IPS-18c (cell line): ENCODE results near the gene MYLK.

Experiments used
- H3K4me3 ChIP-seq: 2 replicates; pipeline ENCODE4 v1.7.0; 2013; ENCODE audit warnings: low read depth, mild to moderate bottlenecking, low read length, moderate library complexity; ENCODE audit not compliant: insufficient read depth
- H3K9me3 ChIP-seq: one replicate; pipeline ENCODE4 v1.6.1; 2013; ENCODE audit warnings: mild to moderate bottlenecking, low read length, moderate library complexity; ENCODE audit not compliant: control insufficient read depth, insufficient read depth

MYLK gene

DNA sequence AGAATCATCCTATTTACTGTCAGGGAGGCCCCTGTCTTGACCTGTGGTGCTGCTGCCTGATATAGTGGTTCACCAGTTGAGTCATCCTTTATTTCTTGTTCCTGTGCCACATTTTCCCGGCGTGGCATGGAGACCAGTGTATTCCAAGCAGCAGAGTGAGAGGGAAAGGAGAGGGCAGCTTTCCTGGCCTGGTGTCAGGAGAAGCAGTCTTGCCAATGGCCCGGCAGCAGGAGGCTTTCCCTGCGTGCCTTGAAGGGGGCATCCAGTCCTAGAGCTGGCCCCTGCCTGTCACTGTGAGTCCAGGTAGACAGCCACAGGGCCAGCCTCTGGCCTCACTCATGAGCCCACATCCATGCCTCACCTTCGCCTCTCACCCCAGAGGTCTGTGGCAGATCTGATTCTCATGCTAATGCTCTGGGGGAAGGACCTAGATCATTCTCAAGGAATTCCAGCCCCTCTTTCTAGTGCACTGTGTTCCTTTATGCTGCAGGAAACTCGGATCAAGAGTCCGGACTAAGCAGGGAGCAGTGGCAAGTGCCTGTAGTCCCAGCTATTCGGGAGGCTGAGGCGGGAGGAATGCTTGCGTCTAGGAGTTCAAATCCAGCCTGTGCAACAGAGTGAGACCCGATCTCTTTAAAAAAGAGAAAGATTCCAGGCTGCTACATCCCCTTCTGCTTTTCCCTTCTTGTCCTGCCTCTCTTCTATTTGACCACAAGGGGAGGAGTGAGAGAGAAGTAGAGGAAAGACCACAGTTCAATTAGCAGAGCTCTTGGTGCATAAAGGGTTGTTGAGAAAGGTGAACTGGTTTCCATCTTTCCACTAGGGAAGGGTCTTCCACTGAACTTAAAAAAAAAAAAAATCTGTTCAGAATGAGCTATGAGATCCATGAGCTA lies 232.4 kb downstream of the MYLK start:
- Histone ChIP-seq H3K9me3 (no peaks in the 10 kb centered on the region), H3K4me3 (no peak overlapping the region)

DNA sequence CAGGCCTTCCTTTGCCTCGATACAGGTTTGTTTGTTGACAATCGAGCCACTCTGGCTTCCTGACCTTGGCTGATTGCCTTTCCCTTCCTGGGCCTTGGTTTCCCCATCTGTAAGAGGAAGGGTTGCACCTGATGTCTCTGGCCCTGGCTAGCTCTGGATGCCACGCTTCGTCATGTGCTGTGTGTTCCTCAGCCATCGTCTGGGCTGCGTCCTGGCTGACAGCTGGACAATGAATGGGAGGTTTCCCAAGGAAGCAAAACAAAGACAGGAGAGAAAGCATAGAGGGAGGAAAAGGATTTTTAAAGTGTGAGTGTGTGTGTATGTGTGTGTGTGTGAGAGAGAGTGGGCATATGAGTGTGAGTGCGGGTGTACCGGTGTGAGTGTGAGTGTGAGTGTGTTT lies 234.0 kb downstream of the MYLK start:
- no peak overlapping the region for H3K4me3 ChIP-seq
- H3K9me3 ChIP-seq, result no peaks in the 10 kb centered on the region

DNA sequence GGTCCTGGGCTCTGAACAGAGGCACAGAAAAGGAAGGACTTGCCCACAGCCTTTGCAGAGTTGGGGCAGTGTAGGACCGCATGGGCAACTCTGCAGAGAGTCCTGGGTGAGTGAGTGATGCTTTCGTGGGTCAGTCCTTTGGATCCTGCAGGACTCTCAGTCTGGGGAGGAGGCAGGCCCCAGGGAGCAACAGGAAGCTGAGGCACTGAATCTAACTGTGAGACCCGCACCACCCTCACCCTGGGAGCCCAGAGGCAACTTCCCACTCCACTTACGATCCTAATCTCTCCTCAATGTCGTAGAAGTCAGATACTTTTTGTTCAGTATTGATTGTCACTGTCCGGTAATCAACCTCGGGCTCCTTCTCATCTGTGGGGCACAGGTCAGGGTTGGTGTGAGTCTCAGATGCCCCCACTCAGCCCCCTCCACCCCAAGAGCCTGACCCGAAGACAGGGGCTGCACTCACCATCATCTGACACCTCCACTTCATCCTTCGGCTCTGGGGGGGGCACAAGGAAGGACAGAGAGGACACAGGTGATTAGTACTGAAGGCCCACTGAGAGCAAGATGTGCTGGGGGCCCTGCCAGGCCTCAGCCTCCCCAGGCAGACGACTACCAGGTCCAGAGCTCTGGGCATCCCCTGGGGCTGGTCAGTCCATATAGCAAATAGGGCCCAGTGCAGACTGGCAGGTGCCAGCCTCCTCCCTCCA lies 235.3 kb downstream of the MYLK start:
- Histone ChIP-seq H3K9me3 (no peaks in the 10 kb centered on the region), H3K4me3 (no peak overlapping the region)

DNA sequence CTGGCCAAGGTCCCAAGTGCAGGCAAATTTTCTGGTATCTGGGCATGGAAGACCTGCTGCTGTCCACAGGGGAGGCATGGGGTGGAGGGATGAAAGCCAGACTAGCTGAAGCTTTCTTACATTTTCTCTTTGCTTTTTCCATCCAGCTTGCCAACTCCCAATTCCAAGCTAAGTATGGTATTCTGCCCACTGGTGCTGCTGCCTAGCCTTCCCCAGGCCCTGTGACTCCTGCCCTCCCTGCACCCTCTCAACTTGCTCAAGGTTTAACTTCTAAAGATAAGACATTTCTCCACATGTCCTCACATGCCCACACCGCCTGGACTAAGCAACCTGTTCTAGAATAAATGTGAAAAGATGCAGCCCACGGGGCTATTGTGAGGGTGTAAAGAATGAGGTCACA lies 239.8 kb downstream of the MYLK start:
- Histone ChIP-seq H3K4me3 (no peak overlapping the region), H3K9me3 (no peaks in the 10 kb centered on the region)

DNA sequence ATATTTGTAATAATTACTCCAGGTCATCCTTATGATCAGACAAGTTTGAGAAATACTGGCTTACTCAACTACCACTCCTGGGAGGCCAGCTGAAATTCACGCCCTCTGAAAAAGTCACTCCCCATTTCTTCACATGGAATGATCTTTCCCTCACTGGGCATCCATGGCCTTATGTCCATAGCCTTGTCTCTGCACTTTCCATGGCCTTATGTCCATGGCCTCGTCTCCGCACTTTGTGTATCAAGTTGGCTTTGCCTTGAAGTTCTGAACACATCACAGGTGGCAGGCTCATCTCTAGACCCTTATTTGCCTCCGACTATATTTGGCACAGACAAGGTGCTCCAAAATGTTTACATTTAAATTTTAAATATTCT lies 241.2 kb downstream of the MYLK start:
- H3K4me3 ChIP-seq, result no peak overlapping the region
- no peaks in the 10 kb centered on the region for H3K9me3 ChIP-seq

DNA sequence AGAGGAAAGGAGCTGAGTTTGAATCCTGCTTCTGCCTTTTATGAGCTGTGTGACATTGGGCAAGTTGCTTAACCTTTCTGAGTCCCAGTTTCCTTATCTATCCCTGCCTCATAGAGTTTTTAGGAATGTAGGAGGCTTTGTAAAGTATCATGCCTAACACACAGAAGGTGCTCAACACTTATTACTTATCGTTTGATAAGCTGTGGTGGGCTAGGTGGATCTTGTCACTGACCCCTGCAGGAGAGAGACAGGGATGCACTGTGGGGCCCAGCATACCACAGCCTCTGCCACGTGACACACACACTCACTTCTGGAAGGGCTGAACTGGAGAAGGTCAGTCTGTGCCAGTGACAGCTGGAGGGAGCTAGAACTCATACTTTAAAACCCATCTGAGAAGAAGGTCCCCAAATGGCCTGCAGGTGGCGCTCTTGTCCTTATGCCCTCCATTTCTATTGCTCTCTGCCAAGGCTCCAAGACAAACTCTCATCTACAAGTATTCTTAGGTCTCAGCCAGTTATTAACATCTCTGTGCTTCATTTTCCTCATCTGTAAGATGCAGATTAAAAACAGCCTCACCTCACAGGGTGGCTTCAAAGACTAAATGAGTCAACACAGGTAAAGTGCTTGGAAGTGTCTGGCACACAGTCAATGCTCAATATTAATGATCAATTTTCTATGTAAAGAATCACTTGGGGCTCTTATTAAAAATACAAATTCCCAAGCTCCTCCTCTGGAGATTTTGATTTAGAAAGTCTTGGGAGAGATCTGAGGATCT lies 241.8 kb downstream of the MYLK start:
- H3K9me3 ChIP-seq, result no peaks in the 10 kb centered on the region
- H3K4me3 ChIP-seq, result no peak overlapping the region

DNA sequence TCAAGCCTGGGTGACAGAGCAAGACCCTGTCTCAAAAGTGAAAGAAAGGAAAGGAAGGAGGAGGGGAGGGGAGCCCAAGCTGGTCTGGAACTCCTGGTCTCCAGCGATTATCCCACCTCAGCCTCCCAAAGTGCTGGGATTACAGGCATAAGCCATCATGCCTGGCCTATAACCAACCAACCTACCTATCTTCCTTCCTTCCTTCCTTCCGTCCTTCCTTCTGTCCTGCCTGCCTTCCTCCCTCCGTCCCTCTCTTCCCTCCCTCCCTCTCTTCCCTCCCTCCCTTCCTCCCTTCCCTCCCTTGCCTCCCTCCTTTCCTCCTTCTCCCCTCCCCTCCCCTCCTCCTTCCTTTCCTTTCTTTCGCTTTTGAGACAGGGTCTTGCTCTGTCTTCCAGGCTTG lies 242.6 kb downstream of the MYLK start:
- Histone ChIP-seq H3K9me3 (no peaks in the 10 kb centered on the region), H3K4me3 (no peak overlapping the region)

DNA sequence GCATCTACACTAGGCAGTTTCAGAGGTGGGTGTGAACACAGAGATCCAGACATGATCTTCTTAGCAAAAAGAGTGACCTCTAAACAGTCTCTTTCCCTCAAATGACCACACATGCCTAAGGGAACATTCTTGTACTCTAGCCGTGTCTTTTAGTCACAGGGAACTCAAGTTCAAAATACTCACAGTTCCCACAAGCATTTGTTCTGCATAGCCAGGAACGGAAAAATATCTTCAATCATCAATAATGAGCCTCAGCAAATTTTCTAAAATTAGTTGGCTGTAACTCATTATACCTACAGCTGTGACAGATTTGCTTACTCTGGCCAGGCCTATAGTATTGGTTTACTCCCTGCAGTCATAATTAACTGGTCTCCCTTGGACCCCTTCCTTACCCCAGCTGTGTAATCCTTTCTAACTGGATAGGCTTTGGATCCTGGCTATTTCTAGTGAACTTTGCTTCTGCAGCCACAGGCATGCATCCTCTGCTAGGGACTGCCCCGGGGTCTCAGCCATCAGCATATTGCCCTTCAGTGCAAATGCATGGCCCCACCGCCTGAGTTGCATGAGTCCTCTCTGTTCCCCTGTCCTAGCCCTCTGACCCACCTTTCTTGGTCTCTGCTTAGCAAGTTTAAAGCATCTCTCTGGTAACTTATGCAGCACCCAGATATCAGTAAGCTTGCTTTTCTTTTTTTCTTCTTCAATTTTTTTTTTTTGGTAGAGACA lies 243.2 kb downstream of the MYLK start:
- Histone ChIP-seq H3K9me3 (no peaks in the 10 kb centered on the region), H3K4me3 (no peak overlapping the region)

DNA sequence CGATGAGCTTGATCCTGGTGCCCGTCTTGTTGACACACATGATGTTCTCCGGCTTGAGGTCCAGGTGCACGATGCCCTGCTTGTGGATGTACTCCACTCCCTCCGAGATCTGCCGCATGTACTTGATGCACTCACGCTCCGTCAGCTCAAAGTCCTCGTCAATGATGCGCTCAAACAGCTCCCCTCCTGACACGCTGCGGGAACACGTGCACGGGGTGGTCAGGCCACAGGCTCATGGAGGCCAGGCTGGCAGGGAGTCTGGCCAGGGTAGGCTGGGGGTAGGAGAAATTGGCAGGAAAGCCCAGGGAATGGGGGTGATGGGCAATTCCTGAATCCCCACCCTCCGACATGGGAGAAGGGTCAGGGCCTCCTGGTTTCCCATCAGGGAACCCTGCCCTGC lies 243.8 kb downstream of the MYLK start:
- H3K9me3 ChIP-seq, result no peaks in the 10 kb centered on the region
- H3K4me3 ChIP-seq, result no peak overlapping the region

DNA sequence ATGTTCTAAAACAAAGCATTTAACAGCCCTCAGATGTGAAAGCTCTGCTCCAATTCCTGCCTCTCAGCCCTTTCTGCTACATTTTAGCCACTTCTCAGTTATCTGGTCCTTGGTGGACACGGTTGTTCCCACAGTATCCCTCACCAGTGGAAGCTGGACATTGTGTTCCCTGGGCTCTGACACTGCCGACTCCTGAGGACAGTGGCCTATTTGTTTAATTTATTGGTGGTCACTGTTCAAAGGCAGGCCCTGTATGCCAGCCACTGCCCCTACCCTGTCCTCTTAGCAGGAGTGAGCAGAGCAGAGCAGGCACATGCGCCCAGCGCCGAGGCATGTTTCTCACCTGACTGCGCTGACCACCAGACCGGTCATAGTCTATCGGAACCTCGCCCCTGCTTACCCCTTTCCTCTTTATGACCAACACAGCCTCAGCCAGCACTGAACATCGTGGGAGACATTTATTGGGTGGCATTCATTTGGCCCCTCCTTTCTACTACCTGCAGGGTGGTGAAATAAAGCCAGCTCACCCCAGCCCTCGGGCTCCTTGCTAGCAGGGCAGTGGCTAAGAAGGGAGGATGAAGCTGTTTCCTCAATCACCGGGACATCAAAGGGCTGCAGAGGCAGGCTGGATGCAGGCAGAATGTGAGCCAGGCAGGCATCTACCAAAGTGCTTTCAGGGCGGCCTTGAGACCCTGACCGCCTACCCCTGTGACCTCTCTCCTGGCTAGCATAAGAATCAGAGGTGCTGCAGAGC lies 245.0 kb downstream of the MYLK start:
- Histone ChIP-seq H3K9me3 (no peaks in the 10 kb centered on the region), H3K4me3 (no peak overlapping the region)

DNA sequence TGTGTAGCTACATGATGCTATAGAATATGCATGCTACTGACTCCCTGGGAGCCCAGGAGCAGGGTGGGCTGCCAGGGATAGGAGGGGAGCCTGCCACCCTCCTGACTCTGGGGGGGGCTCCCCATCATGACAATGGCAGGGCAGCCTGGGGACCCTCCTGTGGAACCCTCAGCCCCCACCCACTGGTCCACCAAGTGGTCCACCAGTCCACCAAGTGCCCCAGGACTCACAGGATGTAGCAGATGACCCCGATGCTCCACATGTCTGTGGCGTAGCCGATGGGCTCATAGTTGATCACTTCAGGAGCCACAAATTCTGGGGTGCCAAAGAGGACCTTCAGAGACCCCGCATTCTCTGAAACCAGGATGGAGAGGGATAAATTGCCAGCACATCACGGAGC lies 246.3 kb downstream of the MYLK start:
- Histone ChIP-seq H3K4me3 (no peak overlapping the region), H3K9me3 (no peaks in the 10 kb centered on the region)

DNA sequence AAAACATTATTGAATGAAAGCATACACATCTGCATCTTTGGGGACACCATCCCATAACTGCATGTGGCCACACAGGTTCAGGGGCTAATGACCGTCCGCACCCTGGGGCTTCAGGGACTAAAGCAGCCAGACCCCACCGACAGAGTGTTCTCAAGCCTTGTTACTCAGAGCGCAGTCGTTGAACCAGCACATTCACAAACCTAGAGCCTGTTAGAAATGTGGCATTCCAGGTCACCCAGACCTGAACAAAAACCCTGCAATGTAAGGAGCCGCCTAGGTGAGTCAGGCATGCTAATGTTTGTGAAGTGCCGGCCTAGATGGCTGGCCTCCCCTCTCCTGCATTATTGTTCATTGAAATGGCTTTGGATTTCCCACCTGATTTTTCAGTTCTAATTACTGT lies 247.0 kb downstream of the MYLK start:
- no peak overlapping the region for H3K4me3 ChIP-seq
- no peaks in the 10 kb centered on the region for H3K9me3 ChIP-seq

DNA sequence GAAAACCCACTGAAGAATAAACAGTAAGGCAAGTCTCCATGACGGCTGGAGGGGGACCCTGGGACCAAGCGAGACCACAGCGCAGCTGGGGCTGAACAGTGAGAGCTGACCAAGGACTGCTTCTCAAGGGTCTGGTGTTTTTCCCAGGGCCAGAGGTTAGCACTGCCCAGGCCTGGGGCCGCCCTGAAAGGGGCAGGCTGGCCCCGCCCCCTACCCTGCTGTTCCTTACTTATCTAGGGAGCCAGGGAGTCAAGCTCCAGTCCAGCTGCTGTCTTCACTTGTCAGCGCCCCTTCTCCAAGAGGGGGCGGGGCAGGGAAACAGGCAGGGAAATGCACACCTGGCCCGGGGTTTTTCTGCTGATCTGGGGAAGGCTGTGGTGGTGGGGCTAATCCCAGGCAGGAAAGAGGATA lies 247.7 kb downstream of the MYLK start:
- Histone ChIP-seq H3K4me3 (no peak overlapping the region), H3K9me3 (no peaks in the 10 kb centered on the region)

DNA sequence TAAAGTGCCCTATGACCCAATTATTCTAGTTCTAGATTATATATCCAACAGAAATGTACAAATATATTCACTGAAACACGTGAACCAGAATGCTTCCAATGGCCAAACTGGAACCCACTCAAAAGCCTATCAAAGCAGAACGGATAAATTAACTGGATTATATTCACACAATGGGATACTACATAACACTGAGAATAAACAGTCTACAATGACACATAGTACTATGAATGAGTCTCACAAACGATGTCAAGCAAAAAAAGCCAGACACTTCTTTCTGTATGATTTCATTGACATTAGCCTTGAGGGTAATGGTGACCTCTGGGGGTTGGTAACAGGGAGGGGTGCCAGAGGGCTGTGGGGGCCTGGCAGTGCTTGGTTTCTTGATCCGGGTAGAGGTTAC lies 248.4 kb downstream of the MYLK start:
- no peak overlapping the region for H3K4me3 ChIP-seq
- H3K9me3 ChIP-seq, result no peaks in the 10 kb centered on the region

DNA sequence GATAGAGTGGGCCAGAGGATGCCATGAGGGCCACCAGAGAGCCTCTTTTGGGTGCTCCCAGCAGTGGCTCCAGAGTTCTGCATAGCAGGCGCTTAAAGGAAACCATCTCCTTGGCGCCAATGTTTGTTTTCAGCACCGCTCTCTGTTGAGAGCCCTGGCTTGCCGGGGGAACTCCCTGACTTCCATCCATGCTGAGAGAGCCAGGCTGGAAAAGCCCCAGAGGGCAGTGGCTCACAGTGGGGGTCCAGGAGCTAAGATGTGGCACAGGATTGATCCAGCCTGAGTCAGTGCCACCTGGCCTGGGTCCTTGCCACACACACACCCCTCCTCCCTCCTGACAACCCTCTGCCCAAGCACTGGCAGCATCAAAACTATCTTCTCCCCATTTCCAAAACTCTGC lies 248.9 kb downstream of the MYLK start:
- Histone ChIP-seq H3K4me3 (no peak overlapping the region), H3K9me3 (no peaks in the 10 kb centered on the region)

DNA sequence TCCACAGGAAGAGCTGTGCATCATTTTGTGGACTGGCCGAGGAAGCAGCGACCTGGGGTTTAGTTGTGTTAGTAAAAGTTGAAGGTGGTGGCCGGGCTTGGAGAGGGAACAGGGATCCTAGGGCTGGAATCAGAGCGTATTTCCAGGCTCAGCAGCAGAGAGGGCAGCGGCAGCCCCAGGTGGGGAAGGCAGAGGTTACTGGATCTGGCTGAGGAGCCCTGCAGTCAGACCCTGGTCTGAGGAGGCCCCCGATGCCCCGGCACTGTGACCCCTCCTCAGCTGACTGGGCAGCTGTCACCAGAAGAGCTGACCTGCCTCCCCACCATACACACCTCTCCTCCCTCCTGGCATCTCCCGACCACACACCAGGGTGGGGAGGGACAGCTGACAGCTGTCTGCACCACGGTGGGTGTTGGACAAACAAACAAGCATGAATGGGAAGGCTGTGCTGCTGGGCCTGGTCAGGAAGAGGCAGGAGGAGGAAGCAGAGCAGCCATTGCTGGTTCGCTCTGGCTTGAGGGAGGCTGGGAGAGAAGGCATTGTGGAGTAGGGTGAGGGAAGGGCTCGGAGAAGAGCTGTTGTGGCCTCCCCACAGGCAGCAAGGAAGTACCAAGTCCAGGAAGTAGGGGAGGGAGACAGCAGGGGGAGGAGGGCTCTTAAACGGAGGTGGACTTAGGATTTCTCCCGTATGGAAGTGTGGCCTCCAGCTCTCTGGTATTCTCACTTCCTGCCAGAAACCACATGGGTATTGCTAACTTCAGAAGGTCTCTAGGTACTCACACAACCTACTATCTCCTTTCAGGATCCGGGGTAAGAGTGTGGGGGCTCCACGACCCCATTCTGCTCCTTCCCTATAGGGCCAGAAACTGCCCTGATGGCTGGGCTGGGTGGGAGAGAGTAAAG lies 249.7 kb downstream of the MYLK start:
- Histone ChIP-seq H3K9me3 (no peaks in the 10 kb centered on the region), H3K4me3 (no peak overlapping the region; the same call in 1 of the 2 replicates)
